Heart right ventricle (tissue), 16 donors: Measurements from ENCODE around the gene LDLRAD4. TPM values are rescaled to one million over a fixed set of nuclear protein-coding genes. Genes with fewer than 3 reads are reported as not detected.
A peak's percentile ranks its signal among the peaks of the same experiment; 100 is the strongest.

Source experiments
- ATAC-seq, 8 donors: fragments of 200-7000 bp; cut with Tn5 transposase; one replicate each; pipeline ENCODE4 v1.9.1; 2020; ENCODE audit warnings: mild to moderate bottlenecking in 8 of 8, moderate library complexity in 8 of 8, moderate number of reproducible peaks in 1 of 8
- DNase-seq, 2 donors: peaks; one replicate each; pipeline ENCODE4 v3.0.0-alpha.2; 2020
- H3K27ac ChIP-seq, 10 donors: fragments of 200-600 bp; sonication (generic) in 2 of 10; one replicate each; pipeline versions ENCODE4 v1.5.0 to v1.8.0; 2020 to 2022; ENCODE audit warnings: mild to moderate bottlenecking in 3 of 10
- H3K27me3 ChIP-seq, 7 donors: fragments of 200-600 bp; one replicate each; pipeline ENCODE4 v1.8.0; 2021 to 2022; ENCODE audit warnings: mild to moderate bottlenecking in 2 of 7
- H3K36me3 ChIP-seq, 9 donors: fragments of 200-600 bp; sonication (generic) in 1 of 9; one replicate each; pipeline versions ENCODE4 v1.5.0 to v1.8.0; 2020 to 2022; ENCODE audit warnings: mild to moderate bottlenecking in 2 of 9
- H3K4me1 ChIP-seq, 9 donors: fragments of 200-600 bp; sonication (generic) in 1 of 9; one replicate each; pipeline versions ENCODE4 v1.5.0 to v1.8.0; 2020 to 2022; ENCODE audit warnings: mild to moderate bottlenecking in 4 of 9
- H3K4me3 ChIP-seq, 10 donors: fragments of 200-600 bp; sonication (generic) in 2 of 10; one replicate each; pipeline versions ENCODE4 v1.5.0 to v1.8.0; 2020 to 2022; ENCODE audit warnings: mild to moderate bottlenecking in 7 of 10, moderate library complexity in 2 of 10
- H3K9me3 ChIP-seq, 11 donors: fragments of 200-600 bp in 10 of 11; sonication (generic) in 2 of 11; one replicate each; pipeline versions ENCODE4 v1.5.0 to v1.8.0; 2013 to 2022; ENCODE audit warnings: mild to moderate bottlenecking in 2 of 11, control low read depth in 1 of 11, moderate library complexity in 1 of 11
- CTCF ChIP-seq, 9 donors: fragments of 200-600 bp; sonication (generic) in 2 of 9; IDR thresholded peaks; one replicate each; pipeline versions ENCODE4 v1.5.0 to v1.8.0; 2021 to 2022; ENCODE audit warnings: antibody characterized with exemption in 9 of 9, mild to moderate bottlenecking in 5 of 9, moderate library complexity in 1 of 9
- WGBS, 2 donors: extraction: QIAGEN DNeasy Blood & Tissue Kit; methylation state at CpG; one replicate each; pipeline ENCODE4 v1.1.7; 2013; ENCODE audit warnings: inconsistent platforms in 1 of 2; 5-methylcytosine and 5-hydroxymethylcytosine counted together
- intact Hi-C, 10 donors: fragments of 100-400 bp; cut with DNase I; formaldehyde crosslinking; loops; one replicate each; pipeline versions ENCODE4 v1.11.1 to v1.14.2; 2022
- polyA plus RNA-seq, 2 donors: library from polyadenylated mRNA; stranded (reverse); fragments of 200-250 nt; gene quantifications; one replicate each; pipeline ENCODE4 v1.2.3, GENCODE V29; 2013
- total RNA-seq, 10 donors: library from RNA; stranded (reverse); fragmentation: NEBNext Ultra II Directional in 3 of 10; extraction: Animal tissue kit (Norgen Biotek cat#: 25700) in 3 of 10; gene quantifications; one replicate each; pipeline versions ENCODE4 v1.2.1 to v1.2.4, GENCODE V29; 2021 to 2023
- donor health status: Arrhythmogenic right ventricular cardiomyopathy.
- donor health status: ischemic (EF 13 %, LVEDD 7.1; RV severe dilation, severe dysfunction).
- donor health status: healthy with polysubstance abuse.
- donor health status: DM: no; HTN: yes; CAD: no.
- donor health status: DM: no; HTN: no; CAD: no.
- donor health status: ischemic (EF 25% LVEDD 6.9; RV normal size, moderate dysfunction).
- donor health status: ischemic (EF 25% LVEDD 5.7; RV mildly dilated, moderate dysfunction).
- donor health status: healthy.
- donor health status: DM: yes; HTN: yes; CAD: no.
- donor health status: Ischemic cardiomyopathy.
- donor health status: ischemic (EF 35%, LVEDD 5.7; RV mildly dilated, moderate dysfunction).
- donor health status: nonischemic (EF 11% LVEDD 7.7; RV severe dilation, severe dysfunction).
- donor health status: DM: yes; HTN: yes; CAD: no.
- donor health status: PGD.
- donor health status: ischemic (EF 29% LVEDD 5.4; RV normal size, mild dysfunction).
- donor health status: nonischemic (EF 23%, LVEDD 6.1; RV moderate dilation, normal function).

The LDLRAD4 gene
- total and polyA plus RNA-seq, 12 donors = 5.4 to 74.6 (median 34.6) TPM

DNA sequence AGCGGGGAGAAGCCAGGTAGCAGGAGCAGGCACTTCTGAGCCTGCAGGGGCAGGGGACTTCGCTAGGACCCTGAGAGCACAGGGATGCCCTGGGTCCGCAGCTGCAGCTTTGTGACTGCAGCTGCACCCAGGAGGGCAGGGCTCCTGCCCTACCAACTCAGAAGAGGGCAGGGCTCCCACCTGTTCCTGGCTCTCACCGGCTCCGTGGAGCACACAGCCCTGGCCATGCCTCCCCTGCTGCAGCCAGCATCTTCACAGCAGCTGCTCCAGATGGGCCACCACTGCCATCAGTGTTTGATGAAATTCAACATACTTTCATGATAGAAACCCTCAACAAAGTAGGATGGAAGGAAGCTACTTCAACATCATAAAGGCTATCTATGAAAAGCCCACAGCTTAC lies 415.1 kb downstream of the LDLRAD4 start:
- intact Hi-C loops = loop anchor here in 4 of 10 donors (5.0 to 10.0 kb wide), 5 partner anchors 71 to 639 kb away; partner anchors contain the start of genes LDLRAD4 (in 2 of the 4) and CEP192 (in 1 of the 4)
- WGBS, 2 donors = 97% methylated on average over 5 of the region's 5 CpGs

DNA sequence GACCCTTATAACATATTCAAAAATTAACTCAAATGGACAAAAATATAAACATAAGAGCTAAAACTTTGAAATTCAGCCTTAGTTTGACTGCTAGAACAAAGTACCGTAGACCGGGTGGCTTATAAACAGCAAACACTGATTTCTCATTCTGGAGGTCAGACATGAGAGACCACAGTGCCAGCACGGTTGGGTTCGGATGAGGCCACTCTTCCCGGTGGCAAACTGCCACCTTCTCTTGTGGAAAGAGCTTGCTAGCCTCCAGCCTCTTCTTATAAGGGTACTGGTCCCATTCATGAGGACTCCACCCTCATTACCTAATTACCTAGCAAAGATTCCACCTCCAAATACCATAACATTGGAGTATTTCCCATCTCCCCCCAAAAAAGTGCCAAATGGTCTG lies 416.5 kb downstream of the LDLRAD4 start:
- intact Hi-C loops = loop anchor here in 2 of 10 donors (10.0 kb wide), 2 partner anchors 190 to 640 kb away; partner anchors contain the start of gene CEP192 (in 1 of the 2)
- DNase-seq = peak; percentile 55 to 57
- TF ChIP-seq CTCF (IDR thresholded peaks at IDR 0.05) = no peak
- peaks cover 2 to 31% (median 21%) of the 10 kb centered on the region in 9 donors for H3K4me1 ChIP-seq
- peaks cover 0 to 9% (median 0%) of the 10 kb centered on the region in 11 donors for H3K9me3 ChIP-seq
- no peak overlapping the region for H3K4me3 ChIP-seq
- ATAC-seq = peak in 7 of 8 donors; percentile 28 to 68 (median 53)
- H3K27me3 ChIP-seq = no peaks in the 10 kb centered on the region
- WGBS, 2 donors = 39 to 57% methylated on average over 5 of the region's 5 CpGs
- H3K27ac ChIP-seq = peak overlapping the region in 3 of 10 donors; percentile 25 to 44 (median 38)
- H3K36me3 ChIP-seq = peaks cover 0 to 4% (median 0%) of the 10 kb centered on the region in 9 donors

More for the DNA sequence above, 415.1 kb downstream of the LDLRAD4 start:
- Histone ChIP-seq H3K4me3 (no peak overlapping the region), H3K9me3 (peaks cover 0 to 9% (median 0%) of the 10 kb centered on the region in 11 donors), H3K4me1 (peaks cover 6 to 30% (median 21%) of the 10 kb centered on the region in 9 donors), H3K27ac (no peak overlapping the region), H3K27me3 (no peaks in the 10 kb centered on the region), H3K36me3 (peaks cover 0 to 4% (median 0%) of the 10 kb centered on the region in 9 donors)
- DNase-seq (no peak), ATAC-seq (no peak)
- TF ChIP-seq CTCF (IDR thresholded peaks at IDR 0.05) = no peak

DNA sequence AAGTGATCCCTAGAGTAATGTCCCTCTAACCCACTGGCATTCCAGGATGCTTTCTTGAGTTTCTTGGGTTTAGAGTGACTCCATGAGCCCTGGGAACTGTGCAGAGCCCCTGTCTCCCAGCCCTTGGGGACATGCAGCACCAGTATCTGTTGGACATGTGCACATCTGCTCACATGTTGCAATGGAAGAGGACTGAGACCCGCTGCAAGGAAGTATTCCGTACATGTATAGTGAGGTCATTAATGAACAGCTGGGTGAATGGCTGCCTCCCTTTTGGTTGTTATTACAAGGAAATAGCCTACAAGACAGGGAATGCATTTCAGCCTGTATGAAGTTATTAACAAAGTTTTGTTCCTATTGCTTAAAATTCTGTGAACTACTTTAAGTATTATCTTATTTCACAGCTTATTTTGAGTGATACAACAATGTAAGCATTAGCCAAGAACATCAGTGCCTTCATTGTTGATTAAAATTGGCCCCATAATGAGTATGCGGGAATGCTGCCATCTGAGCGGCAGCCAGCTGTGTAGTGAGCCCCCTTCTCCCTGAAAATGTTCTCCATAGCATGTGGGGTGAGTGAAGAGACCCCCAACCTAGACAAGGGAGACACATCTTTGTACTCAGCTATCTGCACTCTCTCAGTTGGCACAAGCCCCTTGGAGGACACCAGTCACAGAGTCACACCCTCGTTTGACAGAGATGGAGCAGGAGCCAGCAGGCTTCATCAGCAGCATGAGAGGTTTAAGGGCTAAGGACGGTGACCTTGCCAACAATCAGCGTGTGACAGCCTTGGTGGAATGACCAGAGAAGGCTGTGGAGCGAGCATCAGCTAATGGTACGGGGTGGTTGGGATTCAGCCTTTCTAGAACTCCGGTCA lies 420.4 kb downstream of the LDLRAD4 start:
- Histone ChIP-seq H3K27me3 (peaks cover 0 to 12% (median 0%) of the 10 kb centered on the region in 7 donors), H3K27ac (peak overlapping the region in 2 of 10 donors; percentile 26 to 91), H3K4me3 (no peak overlapping the region), H3K4me1 (peaks cover 11 to 60% (median 35%) of the 10 kb centered on the region in 9 donors), H3K9me3 (no peaks in the 10 kb centered on the region), H3K36me3 (no peaks in the 10 kb centered on the region)
- no peak for TF ChIP-seq CTCF (IDR thresholded peaks at IDR 0.05)
- intact Hi-C loops = loop anchor here in 2 of 10 donors (10.0 kb wide), 2 partner anchors 194 to 644 kb away; partner anchors contain the start of gene CEP192 (in 1 of the 2)
- ATAC-seq (peak in 7 of 8 donors; percentile 41 to 73 (median 50)), DNase-seq (peak in 1 of 2 donors; percentile 55)
- WGBS, 2 donors = 47 to 57% methylated on average over 10 of the region's 10 CpGs

GRCh38 chr18:13640266-13640860 lies 421.8 kb downstream of the LDLRAD4 start:
- peaks cover 11 to 51% (median 27%) of the 10 kb centered on the region in 9 donors for H3K4me1 ChIP-seq
- DNase-seq = no peak

More at GRCh38 chr18:13640266-13640860, 421.8 kb downstream of the LDLRAD4 start:
- no peaks in the 10 kb centered on the region for H3K9me3 ChIP-seq
- peak overlapping the region in 8 of 10 donors; percentile 2 to 91 (median 78) for H3K27ac ChIP-seq
- no peak for ATAC-seq
- no peak overlapping the region for H3K4me3 ChIP-seq
- 59 to 68% methylated on average over 10 of the region's 10 CpGs for WGBS, 2 donors
- H3K27me3 ChIP-seq = peaks cover 0 to 12% (median 0%) of the 10 kb centered on the region in 7 donors
- peaks cover 0 to 6% (median 4%) of the 10 kb centered on the region in 9 donors for H3K36me3 ChIP-seq
- TF ChIP-seq CTCF (IDR thresholded peaks at IDR 0.05) = no peak
- intact Hi-C loops = loop anchor here in 3 of 10 donors (5.0 to 10.0 kb wide), 2 partner anchors 84 to 87 kb away; partner anchors contain the start of genes FAM210A (in 3 of the 3) and RNMT (in 3 of the 3)
